Measurements from ENCODE around the gene GSTO1.

Gene GSTO1

GRCh38 chr10:104304356-104304745 lies 49.7 kb downstream of the GSTO1 start:
- no peak overlapping the region for H3K9ac ChIP-seq (ENCODE audit: low read length)
- no peak overlapping the region for H3K4me3 ChIP-seq (ENCODE audit: low read length)
- no peak overlapping the region for H3K27ac ChIP-seq (ENCODE audit: low read depth, low read length)
- no peaks in the 10 kb centered on the region for H3K27me3 ChIP-seq (ENCODE audit: control insufficient read depth, insufficient read depth, low read length)
- H3K36me3 ChIP-seq (ENCODE audit: control insufficient read depth, insufficient read depth, low read length): no peaks in the 10 kb centered on the region
- H3K4me1 ChIP-seq (ENCODE audit: control insufficient read depth, insufficient read depth, low read length): peaks cover 16% of the 10 kb centered on the region

- Histone ChIP-seq H3K9ac (ENCODE audit: low read length) (no peak overlapping the region), H3K27me3 (ENCODE audit: control insufficient read depth, insufficient read depth, low read length) (no peaks in the 10 kb centered on the region), H3K4me3 (ENCODE audit: low read length) (no peak overlapping the region), H3K27ac (ENCODE audit: low read depth, low read length) (no peak overlapping the region), H3K4me1 (ENCODE audit: control insufficient read depth, insufficient read depth, low read length) (peaks cover 10% of the 10 kb centered on the region), H3K36me3 (ENCODE audit: control insufficient read depth, insufficient read depth, low read length) (no peaks in the 10 kb centered on the region)
Measured at GRCh38 chr10:104304927-104305326, 50.2 kb downstream of the GSTO1 start.

GRCh38 chr10:104306897-104307296 lies 52.2 kb downstream of the GSTO1 start:
- Histone ChIP-seq H3K27ac (ENCODE audit: low read depth, low read length) (no peak overlapping the region), H3K9ac (ENCODE audit: low read length) (no peak overlapping the region)

GRCh38 chr10:104307576-104308438 lies 53.1 kb downstream of the GSTO1 start:
- Histone ChIP-seq H3K36me3 (ENCODE audit: control insufficient read depth, insufficient read depth, low read length) (peaks cover 2% of the 10 kb centered on the region), H3K4me1 (ENCODE audit: control insufficient read depth, insufficient read depth, low read length) (no peaks in the 10 kb centered on the region), H3K4me3 (ENCODE audit: low read length) (no peak overlapping the region), H3K27me3 (ENCODE audit: control insufficient read depth, insufficient read depth, low read length) (no peaks in the 10 kb centered on the region), H3K9ac (ENCODE audit: low read length) (no peak overlapping the region), H3K27ac (ENCODE audit: low read depth, low read length) (no peak overlapping the region)

More at GRCh38 chr10:104306897-104307296, 52.2 kb downstream of the GSTO1 start:
- Histone ChIP-seq H3K36me3 (ENCODE audit: control insufficient read depth, insufficient read depth, low read length) (no peaks in the 10 kb centered on the region), H3K4me3 (ENCODE audit: low read length) (no peak overlapping the region), H3K27me3 (ENCODE audit: control insufficient read depth, insufficient read depth, low read length) (no peaks in the 10 kb centered on the region), H3K4me1 (ENCODE audit: control insufficient read depth, insufficient read depth, low read length) (no peaks in the 10 kb centered on the region)

GRCh38 chr10:104308439-104308903 lies 53.8 kb downstream of the GSTO1 start:
- H3K9ac ChIP-seq (ENCODE audit: low read length): no peak overlapping the region
- H3K27me3 ChIP-seq (ENCODE audit: control insufficient read depth, insufficient read depth, low read length): no peaks in the 10 kb centered on the region
- H3K4me3 ChIP-seq (ENCODE audit: low read length): no peak overlapping the region
- H3K27ac ChIP-seq (ENCODE audit: low read depth, low read length): no peak overlapping the region
- H3K36me3 ChIP-seq (ENCODE audit: control insufficient read depth, insufficient read depth, low read length): peaks cover 8% of the 10 kb centered on the region
- H3K4me1 ChIP-seq (ENCODE audit: control insufficient read depth, insufficient read depth, low read length): no peaks in the 10 kb centered on the region

GRCh38 chr10:104309980-104310978 lies 55.6 kb downstream of the GSTO1 start:
- Histone ChIP-seq H3K4me1 (ENCODE audit: control insufficient read depth, insufficient read depth, low read length) (no peaks in the 10 kb centered on the region), H3K9ac (ENCODE audit: low read length) (no peak overlapping the region), H3K27me3 (ENCODE audit: control insufficient read depth, insufficient read depth, low read length) (no peaks in the 10 kb centered on the region), H3K27ac (ENCODE audit: low read depth, low read length) (no peak overlapping the region), H3K36me3 (ENCODE audit: control insufficient read depth, insufficient read depth, low read length) (peaks cover 26% of the 10 kb centered on the region), H3K4me3 (ENCODE audit: low read length) (no peak overlapping the region)

- Histone ChIP-seq H3K4me3 (ENCODE audit: low read length) (no peak overlapping the region), H3K27me3 (ENCODE audit: control insufficient read depth, insufficient read depth, low read length) (no peaks in the 10 kb centered on the region), H3K36me3 (ENCODE audit: control insufficient read depth, insufficient read depth, low read length) (peaks cover 31% of the 10 kb centered on the region), H3K9ac (ENCODE audit: low read length) (no peak overlapping the region), H3K4me1 (ENCODE audit: control insufficient read depth, insufficient read depth, low read length) (no peaks in the 10 kb centered on the region), H3K27ac (ENCODE audit: low read depth, low read length) (no peak overlapping the region)
Measured at GRCh38 chr10:104311184-104311720, 56.6 kb downstream of the GSTO1 start.

GRCh38 chr10:104314591-104315485 lies 60.1 kb downstream of the GSTO1 start:
- no peak overlapping the region for H3K4me3 ChIP-seq (ENCODE audit: low read length)
- peaks cover 31% of the 10 kb centered on the region for H3K36me3 ChIP-seq (ENCODE audit: control insufficient read depth, insufficient read depth, low read length)
- no peak overlapping the region for H3K27ac ChIP-seq (ENCODE audit: low read depth, low read length)
- peaks cover 10% of the 10 kb centered on the region for H3K4me1 ChIP-seq (ENCODE audit: control insufficient read depth, insufficient read depth, low read length)
- no peaks in the 10 kb centered on the region for H3K27me3 ChIP-seq (ENCODE audit: control insufficient read depth, insufficient read depth, low read length)
- no peak overlapping the region for H3K9ac ChIP-seq (ENCODE audit: low read length)

GRCh38 chr10:104315486-104315921 lies 60.8 kb downstream of the GSTO1 start:
- Histone ChIP-seq H3K4me1 (ENCODE audit: control insufficient read depth, insufficient read depth, low read length) (peaks cover 10% of the 10 kb centered on the region), H3K4me3 (ENCODE audit: low read length) (no peak overlapping the region), H3K27ac (ENCODE audit: low read depth, low read length) (no peak overlapping the region), H3K9ac (ENCODE audit: low read length) (no peak overlapping the region), H3K36me3 (ENCODE audit: control insufficient read depth, insufficient read depth, low read length) (peaks cover 31% of the 10 kb centered on the region), H3K27me3 (ENCODE audit: control insufficient read depth, insufficient read depth, low read length) (no peaks in the 10 kb centered on the region)

GRCh38 chr10:104316321-104317099 lies 61.8 kb downstream of the GSTO1 start:
- Histone ChIP-seq H3K36me3 (ENCODE audit: control insufficient read depth, insufficient read depth, low read length) (peaks cover 31% of the 10 kb centered on the region), H3K4me1 (ENCODE audit: control insufficient read depth, insufficient read depth, low read length) (peaks cover 14% of the 10 kb centered on the region), H3K27ac (ENCODE audit: low read depth, low read length) (no peak overlapping the region), H3K27me3 (ENCODE audit: control insufficient read depth, insufficient read depth, low read length) (no peaks in the 10 kb centered on the region), H3K9ac (ENCODE audit: low read length) (no peak overlapping the region), H3K4me3 (ENCODE audit: low read length) (no peak overlapping the region)
